Measurements from ENCODE around the gene DPH6. TPM values are rescaled to one million over a fixed set of nuclear protein-coding genes. Genes with fewer than 3 reads are reported as not detected.
A peak's percentile ranks its signal among the peaks of the same experiment; 100 is the strongest.
"Not testable (repeated sequence)": the region's sequence is repeated elsewhere in the genome, so short reads cannot be mapped to it uniquely, and the experiment has no call there.

The DPH6 gene
- polyA plus RNA-seq, 10 donors = 12.7 to 18.8 (median 15.9) TPM

- peak; percentile 59 to 87 (median 73) for DNase-seq
Observed at GRCh38 chr15:35439291-35439690, 106.7 kb downstream of the DPH6 start.

- no peak for DNase-seq
Observed at GRCh38 chr15:35437157-35437556, 108.8 kb downstream of the DPH6 start.

GRCh38 chr15:35436422-35436821 is 109.5 kb downstream of the DPH6 start:
- no peak for DNase-seq

GRCh38 chr15:35431281-35431680 is 114.7 kb downstream of the DPH6 start:
- no peak for DNase-seq

GRCh38 chr15:35430301-35430700 is 115.7 kb downstream of the DPH6 start:
- no peak for DNase-seq

GRCh38 chr15:35427496-35427895 is 118.5 kb downstream of the DPH6 start:
- no peak for DNase-seq

GRCh38 chr15:35427091-35427490 is 118.9 kb downstream of the DPH6 start:
- peak in 2 of 3 donors; percentile 24 to 60 for DNase-seq

GRCh38 chr15:35410775-35411174 is 135.2 kb downstream of the DPH6 start:
- DNase-seq = no peak

GRCh38 chr15:35399901-35400300 is 146.1 kb downstream of the DPH6 start:
- DNase-seq = peak; percentile 7 to 41 (median 13)

- DNase-seq = no peak
Observed at GRCh38 chr15:35397027-35397426, 148.9 kb downstream of the DPH6 start.

- no peak for DNase-seq
Observed at GRCh38 chr15:35394416-35394815, 151.5 kb downstream of the DPH6 start.

- no peak for DNase-seq
Observed at GRCh38 chr15:35393398-35393797, 152.6 kb downstream of the DPH6 start.

- not testable (repeated sequence) for DNase-seq
Observed at GRCh38 chr15:35391408-35391984, 154.5 kb downstream of the DPH6 start.

- DNase-seq = no peak
Observed at GRCh38 chr15:35383506-35383905, 162.5 kb downstream of the DPH6 start.

GRCh38 chr15:35381328-35381727 is 164.6 kb downstream of the DPH6 start:
- DNase-seq = no peak

GRCh38 chr15:35379972-35380371 is 166.0 kb downstream of the DPH6 start:
- no peak for DNase-seq

GRCh38 chr15:35378454-35378853 is 167.5 kb downstream of the DPH6 start:
- DNase-seq = not testable (repeated sequence)

GRCh38 chr15:35376707-35377106 is 169.3 kb downstream of the DPH6 start:
- no peak for DNase-seq

GRCh38 chr15:35374661-35375060 is 171.3 kb downstream of the DPH6 start:
- no peak for DNase-seq

GRCh38 chr15:35362195-35362829 is 183.7 kb downstream of the DPH6 start:
- peak in 1 of 3 donors; percentile 64 for DNase-seq

GRCh38 chr15:35358824-35359223 is 187.1 kb downstream of the DPH6 start:
- no peak for DNase-seq

GRCh38 chr15:35351059-35351458 is 194.9 kb downstream of the DPH6 start:
- no peak for DNase-seq

GRCh38 chr15:35349916-35350315 is 196.0 kb downstream of the DPH6 start:
- no peak for DNase-seq

- no peak for DNase-seq
Observed at GRCh38 chr15:35330916-35331315, 215.0 kb downstream of the DPH6 start.

All from muscle of back (tissue), 11 donors.